SK-N-MC (cell line): ENCODE results near the gene LRRIQ4.

Experiments
- EZH2 ChIP-seq: fragments of 200-600 bp; sonication (generic); IDR thresholded peaks from one replicate; pipeline ENCODE4 v1.6.1; 2017; ENCODE audit warnings: antibody characterized with exemption
- POLR2AphosphoS5 ChIP-seq: IDR thresholded peaks from 2 replicates; pipeline ENCODE4 v1.6.1; 2012; ENCODE audit warnings: mild to moderate bottlenecking, low read depth, low read length, borderline replicate concordance

DNA sequence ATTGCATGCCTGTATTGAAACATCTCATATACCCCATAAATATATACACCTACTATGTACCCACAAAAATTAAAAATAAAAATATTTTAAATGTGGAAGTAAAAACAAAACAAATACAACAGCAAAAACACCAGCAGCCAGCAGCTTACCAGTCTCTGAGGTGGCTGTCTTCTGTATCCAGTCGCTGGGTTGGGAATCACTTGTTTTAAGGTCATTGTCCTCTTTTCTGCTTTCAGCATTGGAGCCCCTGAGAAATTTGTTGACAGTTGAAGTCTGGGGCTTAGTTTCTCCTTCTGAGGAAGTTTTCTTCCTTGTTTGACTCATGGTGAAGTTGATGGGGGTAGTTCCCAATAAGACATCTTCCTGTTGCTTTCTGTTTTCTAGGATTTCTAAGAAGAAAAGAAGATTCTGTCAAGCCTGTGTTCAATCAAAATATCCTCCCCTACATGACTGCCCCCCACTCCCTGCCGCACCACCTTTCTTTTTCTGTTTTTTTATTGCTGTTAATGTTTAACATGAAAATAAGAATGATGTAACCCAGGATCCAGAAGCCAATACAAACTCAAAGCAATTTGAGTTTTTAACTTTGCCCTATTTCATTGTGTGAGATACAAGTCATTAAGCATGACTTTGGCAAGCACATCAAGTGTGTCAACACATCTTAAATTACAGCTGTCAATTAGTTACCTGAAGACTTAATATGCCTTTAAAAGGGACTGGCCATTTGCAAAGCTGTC, 57.0 kb downstream of the LRRIQ4 start, which contains the start of gene LRRC31:
- TF ChIP-seq POLR2AphosphoS5 (no peak), EZH2 (no peak)
